GM19023 (cell line): Measurements from ENCODE around the gene S100A7.
"Not testable (repeated sequence)": the region's sequence is repeated elsewhere in the genome, so short reads cannot be mapped to it uniquely, and the experiment has no call there.

Experiments used
- ATAC-seq: cut with Tn5 transposase; IDR thresholded peaks from one replicate; pipeline ENCODE4 v1.9.1; 2021; ENCODE audit warnings: mild to moderate bottlenecking, moderate library complexity; ENCODE audit not compliant: unreplicated experiment

The S100A7 gene

DNA sequence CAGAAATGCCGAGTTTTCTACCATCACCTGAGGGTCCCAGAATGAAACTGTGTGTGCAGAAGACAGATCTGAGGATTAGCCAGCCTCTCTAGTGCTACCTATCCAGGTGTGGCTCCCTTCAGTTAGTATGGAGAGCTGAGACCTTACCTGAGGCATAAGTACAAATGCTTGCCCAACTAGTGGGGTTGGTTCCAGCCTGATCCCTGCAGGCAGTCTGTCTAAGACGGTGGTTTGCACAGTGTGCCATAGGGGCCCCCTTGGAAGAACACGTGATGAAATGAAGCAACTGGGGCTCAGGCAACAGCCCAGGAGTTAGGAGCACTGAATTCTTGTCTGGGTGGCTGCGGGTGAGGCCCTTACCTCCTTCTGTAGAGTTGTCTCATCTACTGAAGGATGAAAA is 28.5 kb downstream of the S100A7 start:
- no peak for ATAC-seq

DNA sequence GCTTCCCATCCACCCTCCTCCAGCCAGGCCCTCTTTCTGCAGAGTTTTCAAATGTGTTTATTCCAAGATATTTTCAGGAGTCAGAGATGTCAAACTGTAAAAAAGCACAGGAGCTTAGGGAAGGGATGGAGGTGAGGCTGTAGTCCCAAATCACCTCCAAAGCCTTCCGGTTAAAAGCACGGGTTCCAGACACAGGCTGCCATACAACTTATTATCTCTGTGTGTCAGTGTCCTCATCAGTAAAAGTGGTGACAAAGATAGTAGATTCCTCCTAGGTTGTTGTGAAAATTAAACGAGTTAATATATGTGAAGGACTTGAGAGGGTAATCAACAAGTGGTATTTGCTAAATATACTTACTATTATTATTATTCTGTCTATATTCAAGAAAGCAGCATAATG is 29.0 kb downstream of the S100A7 start:
- no peak for ATAC-seq

DNA sequence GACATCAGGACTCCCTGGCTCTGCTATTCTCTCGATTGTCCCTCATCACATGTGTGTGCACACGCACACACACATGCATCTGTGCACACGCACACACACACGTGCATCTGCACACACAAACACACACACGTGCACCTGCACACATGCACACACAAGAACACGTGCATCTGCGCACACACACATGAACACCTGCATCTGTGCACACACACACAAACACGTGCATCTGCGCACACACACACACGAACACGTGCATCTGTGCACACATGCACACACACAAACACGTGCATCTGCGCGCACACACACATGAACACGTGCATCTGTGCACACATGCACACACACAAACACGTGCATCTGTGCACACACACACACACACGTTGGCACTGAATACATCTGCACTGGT is 29.4 kb downstream of the S100A7 start:
- no peak for ATAC-seq

DNA sequence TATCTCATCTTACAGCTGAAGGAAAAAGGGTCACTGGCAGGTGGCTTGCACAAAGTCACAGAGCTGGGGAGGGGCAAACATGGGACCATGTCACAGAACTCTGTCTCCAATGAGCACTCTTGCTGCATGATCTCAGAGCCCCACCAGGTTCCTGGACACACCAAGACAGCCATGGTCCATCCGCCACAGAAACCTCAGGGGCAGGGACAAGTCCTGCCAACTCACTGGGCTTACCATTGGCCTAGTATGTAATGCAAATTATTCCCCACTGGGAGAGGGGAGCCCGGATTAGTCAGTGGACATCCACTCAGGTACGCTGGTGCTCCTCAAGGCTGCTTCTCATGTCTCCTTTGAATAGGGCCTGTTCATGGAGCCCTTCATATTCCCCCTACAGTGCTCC is 29.9 kb downstream of the S100A7 start:
- no peak for ATAC-seq

DNA sequence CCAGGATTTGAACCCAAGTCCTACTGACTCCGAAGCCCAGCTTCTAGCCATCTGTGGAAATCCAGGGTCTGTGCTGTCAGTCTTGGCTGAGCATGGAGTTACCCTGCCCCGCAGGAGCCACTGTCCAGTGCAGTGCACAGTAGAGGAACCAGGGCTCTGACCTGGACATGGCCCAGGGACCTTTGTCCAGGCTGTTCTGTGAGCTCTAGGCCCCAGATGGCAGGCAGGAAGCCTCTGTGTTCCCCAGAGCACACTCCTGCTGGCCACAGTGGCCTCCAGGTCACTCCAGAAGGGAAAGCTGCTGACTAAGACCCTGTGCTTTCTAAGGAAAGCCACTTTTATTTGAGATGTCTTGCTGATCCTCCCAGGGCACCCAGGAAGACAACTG is 30.3 kb downstream of the S100A7 start:
- ATAC-seq = no peak

DNA sequence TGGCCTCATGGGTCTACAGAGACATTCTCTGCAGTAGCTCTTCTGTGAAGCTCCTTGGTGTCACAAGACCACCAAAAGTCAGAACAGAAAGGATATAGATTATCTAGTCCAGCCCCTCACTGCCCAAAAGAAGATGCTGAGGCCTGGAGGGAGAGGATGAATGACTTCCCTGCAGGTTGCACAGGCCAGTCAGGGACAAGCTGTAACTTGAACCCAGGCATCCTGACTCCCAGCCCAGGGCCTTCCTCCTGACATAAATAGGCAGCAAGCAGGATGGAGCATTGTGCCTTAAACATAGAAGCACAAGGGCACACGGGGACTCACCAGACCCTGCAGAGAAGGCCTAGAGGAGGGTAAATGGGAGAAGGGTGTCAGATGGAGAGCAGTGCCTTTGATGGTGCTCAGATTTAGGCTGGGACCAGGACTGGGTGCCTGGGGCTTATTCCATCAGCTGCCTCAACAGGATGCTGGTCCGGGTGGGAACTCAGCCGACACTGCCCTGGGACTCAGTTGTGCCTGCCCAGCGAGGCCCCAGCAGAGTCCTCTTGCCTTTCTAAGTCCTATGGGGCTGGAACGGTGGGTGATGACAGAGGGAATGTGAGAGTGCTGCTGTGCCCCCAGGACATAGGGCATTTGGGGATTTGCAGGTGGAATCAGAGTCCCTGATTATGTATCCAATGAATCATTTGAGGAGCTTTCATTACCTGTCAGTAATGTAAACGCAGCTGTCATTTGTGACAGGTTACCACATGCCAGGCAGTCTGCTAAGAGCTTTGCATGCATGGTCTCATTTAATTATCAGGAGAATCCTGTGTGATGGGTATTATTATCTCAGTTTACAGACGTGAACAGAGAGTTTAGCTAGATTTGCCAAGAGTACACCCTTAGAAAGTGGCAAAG is 30.9 kb downstream of the S100A7 start:
- no peak for ATAC-seq

DNA sequence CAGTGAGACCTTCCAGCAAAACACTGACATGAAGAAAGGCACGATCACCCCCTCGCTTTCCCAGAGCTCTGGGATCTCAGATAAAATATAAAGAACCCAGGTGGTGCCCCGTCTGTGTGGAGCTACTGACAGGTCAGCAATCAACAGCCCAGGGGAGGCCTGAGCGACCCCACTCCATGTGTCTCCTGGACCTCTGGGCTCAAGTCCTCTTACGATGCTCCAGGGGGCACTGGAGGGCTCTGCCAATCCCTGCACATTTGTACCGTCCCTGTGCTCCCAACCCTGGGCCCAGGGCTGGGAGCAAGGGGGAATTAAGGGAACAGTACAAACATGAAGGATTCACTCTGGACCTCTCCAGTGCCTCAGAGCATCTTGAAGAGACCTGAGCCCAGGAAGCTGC is 31.7 kb downstream of the S100A7 start:
- ATAC-seq = no peak

DNA sequence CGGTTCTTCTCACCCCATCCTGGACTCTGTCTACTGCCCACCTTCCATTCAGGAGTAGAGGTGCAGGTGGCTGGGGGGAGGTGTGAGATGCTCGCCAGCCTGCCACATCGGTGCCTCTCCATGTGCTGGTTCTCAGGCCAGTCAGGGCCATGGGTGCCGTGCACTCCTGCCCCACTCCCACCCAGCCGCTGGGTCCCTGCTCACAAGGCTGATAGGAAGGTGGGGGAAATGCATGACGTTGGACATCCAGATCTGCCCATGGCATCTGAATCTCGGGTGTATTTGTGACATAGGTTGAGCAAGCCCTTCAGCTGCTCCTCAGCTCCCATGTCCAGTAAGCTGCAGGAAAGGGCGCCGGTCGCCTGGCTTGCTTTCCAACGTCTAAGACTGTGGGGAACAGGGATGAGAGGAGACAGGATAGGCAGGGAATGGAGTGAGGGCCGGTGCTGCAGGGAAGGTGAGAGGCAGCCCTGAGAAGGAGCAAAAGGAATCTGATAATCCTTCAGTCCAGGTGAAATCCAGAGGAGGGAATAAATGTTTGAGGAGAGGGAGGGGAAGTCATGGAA is 32.3 kb downstream of the S100A7 start:
- ATAC-seq = no peak

DNA sequence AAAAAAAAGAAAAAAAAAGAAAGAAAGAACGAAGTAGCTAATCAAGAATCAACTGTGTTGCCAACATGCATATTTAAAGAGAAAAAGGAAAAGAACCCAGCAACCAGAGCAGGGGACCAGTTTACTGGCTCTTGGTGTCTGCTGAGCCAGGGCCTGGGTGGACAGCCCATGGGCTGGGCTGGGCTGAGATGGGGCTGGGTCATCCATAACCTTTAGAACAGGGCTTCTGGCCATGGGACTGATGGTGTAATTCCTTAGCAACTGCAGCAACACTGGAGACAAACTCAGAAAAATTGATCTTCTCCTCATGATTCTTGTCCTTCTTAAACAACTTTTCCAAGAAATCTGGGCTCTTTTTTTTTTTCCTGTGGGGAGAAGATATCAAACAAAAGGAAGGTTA is 33.6 kb downstream of the S100A7 start:
- ATAC-seq = no peak

DNA sequence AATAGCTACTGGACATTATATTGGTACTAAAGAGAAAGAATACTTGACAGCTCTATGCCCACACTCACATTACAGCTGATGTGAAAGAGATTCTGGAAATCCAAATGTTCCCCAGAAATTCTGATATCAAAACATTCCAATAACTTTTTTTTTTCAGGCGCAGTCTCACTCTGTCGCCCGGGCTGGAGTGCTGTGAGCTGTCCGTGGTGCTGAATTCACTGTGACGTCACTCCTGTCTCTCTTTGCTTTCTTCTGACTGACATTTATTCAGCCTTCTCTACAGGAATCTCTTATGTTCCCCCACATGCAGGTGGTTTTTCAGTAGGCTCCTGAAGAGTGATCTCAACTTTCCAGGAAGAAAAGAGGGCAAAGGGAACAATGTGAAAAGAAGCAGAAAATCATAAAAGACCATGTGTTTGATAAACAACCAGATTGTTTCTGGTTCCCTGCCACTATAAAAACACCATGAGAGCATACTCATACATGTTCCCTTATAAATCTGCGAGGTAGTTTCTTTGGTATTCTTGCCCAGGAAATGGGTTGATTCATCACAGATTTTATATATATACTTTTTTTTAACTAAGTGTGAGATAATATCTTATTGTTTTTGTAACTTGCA is 37.9 kb downstream of the S100A7 start:
- no peak for ATAC-seq

DNA sequence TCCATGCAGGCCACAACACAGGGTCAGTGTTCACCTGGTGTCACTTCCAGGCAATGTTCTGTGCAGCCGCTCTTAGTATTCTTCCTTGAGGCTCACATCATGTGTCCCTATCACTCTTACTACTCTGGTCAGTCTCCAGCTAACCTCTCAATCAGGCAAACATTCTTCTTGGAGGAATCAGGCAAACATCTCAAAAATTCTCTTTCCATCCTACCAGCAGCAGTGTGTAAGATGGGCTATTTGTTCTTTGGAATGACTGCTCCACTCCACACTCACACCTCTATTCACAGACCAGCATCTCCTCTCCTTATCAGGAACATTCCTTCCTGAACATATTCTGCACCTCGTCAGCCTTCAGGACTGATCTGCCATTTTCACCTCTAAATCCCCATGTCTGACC is 40.1 kb downstream of the S100A7 start:
- no peak for ATAC-seq

DNA sequence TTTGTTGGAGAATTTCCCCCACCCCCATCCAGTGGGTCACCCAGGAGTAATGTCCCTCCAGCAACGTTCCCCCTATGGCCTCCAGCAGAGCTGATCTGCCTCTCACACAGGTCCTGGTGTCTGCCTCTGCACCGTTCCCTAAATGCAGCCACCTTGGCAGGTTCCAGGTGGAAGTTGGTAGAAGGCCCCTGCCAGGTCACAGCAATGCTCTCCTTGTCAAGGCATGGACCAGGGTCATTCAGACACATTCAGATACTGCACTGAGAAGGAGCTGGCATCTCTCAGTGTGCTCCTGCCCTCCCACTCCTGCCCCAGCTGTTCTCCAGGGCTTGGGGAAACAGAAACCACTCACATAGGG is 41.0 kb downstream of the S100A7 start:
- ATAC-seq = not testable (repeated sequence)

DNA sequence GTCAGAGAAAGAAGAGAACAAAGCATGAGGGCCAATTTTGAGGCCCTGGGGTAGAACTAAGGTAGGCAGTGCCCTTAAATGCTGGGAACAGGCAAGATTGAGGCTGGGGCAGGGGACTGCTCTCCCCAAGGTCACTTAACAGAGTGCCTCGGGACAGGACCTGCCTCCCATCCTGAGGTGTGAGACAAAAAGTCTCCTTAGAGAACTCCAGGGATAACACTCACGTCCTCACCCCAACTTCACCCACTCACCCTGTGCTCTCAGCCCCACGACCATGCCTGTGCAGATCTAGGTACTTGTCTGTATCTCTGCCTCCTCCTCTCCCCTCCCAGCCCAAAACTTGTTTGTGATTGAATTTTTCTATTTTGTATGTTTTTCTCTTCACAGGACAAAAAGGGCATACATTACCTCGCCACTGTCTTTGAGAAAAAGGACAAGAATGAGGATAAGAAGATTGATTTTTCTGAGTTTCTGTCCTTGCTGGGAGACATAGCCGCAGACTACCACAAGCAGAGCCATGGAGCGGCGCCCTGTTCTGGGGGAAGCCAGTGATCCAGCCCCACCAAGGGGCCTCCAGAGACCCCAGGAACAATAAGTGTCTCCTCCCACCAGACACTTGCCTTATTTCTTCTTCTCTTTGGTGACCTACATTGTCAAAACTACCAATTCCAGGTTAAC is 41.6 kb downstream of the S100A7 start:
- ATAC-seq = not testable (repeated sequence)

DNA sequence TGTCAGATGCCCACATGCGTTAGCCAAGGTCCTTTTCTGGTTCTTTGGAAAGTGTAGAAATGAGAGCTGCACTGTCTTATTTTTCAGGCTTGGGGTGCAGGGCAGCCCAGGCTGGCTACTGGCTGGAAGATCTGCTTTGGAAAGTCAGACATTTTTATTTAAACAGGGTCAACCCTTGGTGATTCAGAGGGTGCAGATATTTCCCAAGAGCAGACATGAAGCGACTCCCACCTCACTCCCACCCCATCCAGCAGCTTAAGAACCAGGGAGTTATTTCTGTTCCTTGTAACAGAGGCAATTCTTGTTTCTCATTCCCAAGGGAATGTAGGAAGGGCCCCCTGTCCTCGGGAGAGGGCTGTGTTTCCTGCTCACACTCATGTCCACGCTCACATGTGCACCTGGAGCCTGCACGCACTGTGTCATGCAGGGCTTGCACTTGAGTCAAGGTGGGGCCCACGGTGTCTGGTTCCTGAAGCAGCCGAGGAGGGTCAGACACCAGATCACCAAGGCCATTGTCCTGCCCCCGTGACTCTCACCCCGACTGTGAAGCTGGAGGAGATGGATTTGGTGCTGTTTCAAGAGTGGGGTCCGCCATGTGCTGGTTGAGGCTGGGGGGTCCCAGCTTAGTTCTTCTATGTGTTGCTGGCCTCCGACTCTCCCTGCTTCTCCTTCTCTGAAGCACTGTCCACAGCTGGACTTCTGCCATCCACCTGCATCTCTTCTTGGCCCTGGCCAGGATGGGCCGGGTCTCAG is 43.1 kb downstream of the S100A7 start:
- ATAC-seq = no peak

DNA sequence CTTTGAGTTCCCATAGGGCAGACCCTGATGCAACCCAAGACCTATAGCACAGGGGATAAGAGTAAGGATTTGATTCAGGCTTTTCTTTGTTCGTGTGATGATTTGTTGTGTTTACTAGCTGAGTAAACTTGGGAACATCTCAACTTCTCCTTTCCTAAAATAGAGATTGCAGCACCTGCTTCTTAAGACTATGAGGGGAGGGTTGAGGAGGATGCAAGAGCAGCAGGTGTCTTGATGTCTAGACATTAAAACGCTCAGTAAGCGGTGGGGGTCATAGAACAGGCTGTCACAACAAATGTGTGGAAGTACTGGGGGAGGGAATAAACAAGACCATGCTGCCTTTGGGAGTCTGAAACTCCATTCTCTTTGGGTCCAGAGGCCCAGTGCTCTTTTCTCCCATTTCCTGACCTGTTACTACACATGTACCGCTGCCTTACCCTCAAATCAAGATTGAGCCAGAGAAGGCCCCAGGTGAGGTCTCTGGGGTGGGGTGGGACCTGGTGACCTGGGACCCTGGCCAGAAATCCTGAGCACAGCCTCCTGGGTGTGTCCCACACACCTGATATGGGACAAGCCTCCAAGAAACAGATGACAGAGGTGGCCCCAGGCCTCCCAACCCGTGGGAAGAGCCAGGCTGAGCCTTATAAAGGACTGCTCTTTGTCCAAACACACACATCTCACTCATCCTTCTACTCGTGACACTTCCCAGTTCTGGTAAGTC is 44.4 kb downstream of the S100A7 start, which contains the start of gene S100A7A:
Gene S100A7A, plus strand, starts transcription at position 671 of the 721 bp plus-strand sequence. CDS start 1,563 bp downstream, outside the sequence.
- no peak for ATAC-seq

DNA sequence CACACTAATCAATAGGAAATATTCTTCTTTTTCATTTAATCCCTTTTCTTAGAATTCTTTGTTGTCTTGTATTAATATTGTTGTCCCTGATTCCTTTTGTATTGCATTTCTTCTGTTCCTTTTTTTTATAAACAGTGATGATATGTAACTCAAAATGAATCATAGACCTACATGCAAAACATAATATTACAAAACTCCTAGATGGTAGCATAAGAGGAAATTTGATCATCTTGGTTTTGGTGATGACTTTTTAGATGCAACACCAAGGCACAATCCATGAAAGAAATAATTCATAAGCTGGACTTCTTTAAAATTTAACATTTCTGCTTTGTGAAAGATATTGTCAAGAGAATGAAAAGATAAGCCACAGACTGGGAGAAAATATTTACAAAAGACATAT is 46.5 kb downstream of the S100A7 start:
- not testable (repeated sequence) for ATAC-seq
